SH-SY5Y (cell line): ENCODE measurements around the gene MOK.

ENCODE experiments used
- GATA2 ChIP-seq: IDR thresholded peaks from 2 replicates; pipeline ENCODE4 v1.6.1; 2011; ENCODE audit warnings: mild to moderate bottlenecking, low read depth, low read length
- GATA3 ChIP-seq: IDR thresholded peaks from 2 replicates; pipeline ENCODE4 v1.6.1; 2011; ENCODE audit warnings: low read depth, mild to moderate bottlenecking, low read length, moderate library complexity

- TF ChIP-seq GATA3 (no peak), GATA2 (no peak)
Observed at GRCh38 chr14:102218688-102219087, 86.3 kb downstream of the MOK start.
